Stimulated activated CD8-positive, alpha-beta memory T cell treated with anti-CD3 and anti-CD28 coated beads, Interleukin-7, amount 100 ng/mL, for 1 hour (primary cell): ENCODE results near the gene TMC4.

Experiments used
- DNase-seq, 2 donors: peaks; one replicate each; pipeline ENCODE4 v3.0.0-alpha.2; 2020; ENCODE audit warnings: low read depth in 2 of 2

TMC4 gene

DNA sequence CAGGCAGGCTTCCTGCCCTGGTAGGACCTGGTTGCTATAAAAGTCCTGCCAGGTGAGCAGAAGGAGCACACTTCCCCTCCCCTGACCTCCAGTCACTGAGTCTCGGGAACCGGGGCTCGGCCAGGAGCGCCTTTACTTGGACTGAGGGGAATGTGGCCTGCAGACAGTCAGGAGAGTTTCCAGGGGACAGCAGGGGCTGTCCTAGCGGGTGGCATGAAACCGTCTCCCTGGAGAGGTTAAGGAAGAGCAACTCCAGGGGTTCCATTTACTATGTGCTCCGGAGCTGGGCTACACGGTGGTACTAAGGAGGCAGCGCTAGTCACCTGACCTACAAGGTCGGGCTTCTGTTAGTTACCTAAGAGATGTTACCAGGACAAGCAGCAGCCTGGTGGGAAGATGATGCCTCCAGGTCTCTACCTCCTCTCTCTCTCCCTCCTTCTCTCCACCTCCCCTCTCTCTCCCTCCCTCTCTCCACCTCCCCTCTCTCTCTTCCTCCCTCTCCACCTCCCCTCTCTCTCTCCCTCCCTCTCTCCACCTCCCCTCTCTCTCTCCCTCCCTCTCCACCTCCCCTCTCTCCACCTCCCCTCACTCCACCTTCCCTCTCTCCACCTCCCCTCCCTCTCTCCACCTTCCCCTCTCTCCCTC lies 39.5 kb downstream of the TMC4 start:
- no peak for DNase-seq

DNA sequence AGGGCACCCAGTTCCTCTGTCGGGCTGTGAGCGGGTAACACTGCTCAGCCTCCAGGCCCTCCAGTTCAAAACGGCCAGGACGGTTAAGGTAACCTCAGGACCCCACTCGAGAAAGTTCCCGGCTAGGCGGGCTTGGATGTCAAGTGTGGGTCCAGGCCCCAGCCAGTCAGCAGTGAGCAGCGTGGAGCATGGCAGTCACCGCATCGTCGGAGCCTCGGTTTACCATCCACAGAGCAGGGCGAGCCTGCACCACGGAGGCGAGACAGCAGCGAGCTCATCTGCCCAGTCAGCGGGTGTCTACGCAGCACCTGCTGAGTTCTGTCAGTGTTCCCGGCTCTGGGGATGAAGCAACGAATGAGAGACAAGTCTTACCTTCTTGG lies 43.4 kb downstream of the TMC4 start:
- DNase-seq, result no peak

DNA sequence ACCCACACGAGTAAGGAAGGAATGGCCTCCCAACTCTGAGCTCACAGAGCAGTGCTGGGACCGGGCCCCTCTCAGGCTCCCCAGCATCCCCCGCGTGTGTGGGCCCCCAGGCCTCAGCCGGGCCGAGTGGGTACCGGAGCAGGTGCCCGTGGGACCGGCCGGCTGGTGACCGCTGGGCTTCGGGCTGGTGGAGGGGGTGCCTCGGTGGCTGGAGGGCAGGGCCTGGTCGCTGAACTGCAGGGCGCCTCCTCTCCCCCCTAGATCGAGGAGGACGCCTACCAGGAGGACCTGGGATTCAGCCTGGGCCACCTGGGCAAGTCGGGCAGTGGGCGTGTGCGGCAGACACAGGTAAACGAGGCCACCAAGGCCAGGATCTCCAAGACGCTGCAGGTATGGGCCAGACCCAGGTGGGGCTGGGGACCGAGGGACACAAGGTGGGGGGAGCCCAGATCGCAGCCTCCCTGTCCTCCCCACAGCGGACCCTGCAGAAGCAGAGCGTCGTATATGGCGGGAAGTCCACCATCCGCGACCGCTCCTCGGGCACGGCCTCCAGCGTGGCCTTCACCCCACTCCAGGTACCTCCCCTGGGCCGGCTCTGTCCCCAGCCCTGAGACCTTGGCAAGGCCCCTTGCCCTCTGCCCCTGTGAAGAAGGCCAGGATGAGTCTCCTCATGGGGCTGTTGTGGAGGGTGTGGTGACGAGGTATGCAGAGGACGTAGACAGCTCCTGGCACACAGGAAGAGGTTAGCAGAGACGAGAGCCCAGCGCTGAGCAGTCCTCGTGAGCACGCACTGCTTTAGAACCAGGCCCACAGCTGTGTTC lies 44.0 kb downstream of the TMC4 start:
- DNase-seq, result no peak

DNA sequence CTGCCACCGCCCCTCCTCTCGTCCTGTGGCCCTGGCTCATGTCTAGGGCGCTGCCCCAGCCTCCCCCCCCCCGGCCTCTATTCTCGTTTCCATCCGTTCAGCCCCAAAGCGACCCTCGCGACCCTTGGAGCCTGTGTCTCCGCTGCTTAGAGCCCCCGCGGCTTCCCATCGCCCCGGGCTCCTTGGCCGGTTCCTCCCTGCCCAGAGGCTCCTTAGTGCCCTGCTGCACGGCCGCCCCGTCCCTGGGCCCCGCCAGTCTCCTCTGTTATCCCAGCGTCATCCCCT lies 44.6 kb downstream of the TMC4 start:
- DNase-seq, result no peak

DNA sequence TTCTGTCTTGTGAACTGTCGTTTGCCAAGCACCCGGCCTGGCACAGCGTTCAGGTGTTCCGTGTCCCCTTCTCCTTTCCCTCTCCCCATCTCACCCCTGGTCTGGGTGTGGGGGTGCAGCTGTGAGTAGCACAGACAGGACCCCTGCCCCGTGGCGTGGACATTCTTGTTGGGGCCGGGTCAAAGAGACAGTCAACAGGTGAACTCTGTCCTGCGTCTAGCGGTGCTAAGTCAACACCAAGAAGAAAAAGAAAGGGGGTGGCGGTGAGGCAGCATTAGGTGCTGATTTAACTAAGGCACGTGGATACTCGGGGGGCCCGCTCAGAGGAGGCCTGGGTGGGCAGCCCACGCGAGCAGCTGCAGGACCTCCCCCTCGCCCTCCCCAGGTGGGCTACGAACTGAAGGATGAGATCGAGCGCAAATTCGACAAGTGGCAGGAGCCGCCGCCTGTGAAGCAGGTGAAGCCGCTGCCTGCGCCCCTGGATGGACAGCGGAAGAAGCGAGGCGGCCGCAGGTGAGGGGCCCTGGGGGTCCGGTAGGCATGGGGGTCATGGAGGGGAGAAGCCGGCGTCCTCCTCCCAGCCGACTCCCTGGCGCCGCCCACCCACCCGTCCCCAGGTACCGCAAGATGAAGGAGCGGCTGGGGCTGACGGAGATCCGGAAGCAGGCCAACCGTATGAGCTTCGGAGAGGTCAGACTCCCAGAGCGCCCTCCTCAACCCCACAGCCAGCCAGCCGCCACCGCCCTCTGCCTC lies 45.1 kb downstream of the TMC4 start:
- DNase-seq, result no peak

DNA sequence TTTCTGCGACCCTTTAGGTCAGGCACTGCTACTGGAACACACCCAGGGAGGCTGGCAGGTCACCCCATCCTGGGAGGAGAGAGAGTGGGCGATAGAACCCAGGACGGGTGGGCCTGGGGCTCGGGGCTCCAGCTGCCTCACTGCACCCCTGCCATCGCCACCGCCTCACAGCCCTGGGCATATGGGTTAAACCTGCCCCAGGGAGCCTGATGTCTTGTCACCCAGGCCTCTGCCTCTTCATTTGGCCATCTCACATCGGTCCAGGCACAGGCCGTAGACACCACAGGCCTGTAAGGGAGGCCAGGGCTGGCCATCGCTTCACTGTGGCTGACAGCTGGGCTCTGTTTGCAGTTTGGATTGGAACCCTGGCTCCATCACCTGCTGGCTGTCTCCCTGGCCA lies 47.2 kb downstream of the TMC4 start:
- DNase-seq, result no peak

DNA sequence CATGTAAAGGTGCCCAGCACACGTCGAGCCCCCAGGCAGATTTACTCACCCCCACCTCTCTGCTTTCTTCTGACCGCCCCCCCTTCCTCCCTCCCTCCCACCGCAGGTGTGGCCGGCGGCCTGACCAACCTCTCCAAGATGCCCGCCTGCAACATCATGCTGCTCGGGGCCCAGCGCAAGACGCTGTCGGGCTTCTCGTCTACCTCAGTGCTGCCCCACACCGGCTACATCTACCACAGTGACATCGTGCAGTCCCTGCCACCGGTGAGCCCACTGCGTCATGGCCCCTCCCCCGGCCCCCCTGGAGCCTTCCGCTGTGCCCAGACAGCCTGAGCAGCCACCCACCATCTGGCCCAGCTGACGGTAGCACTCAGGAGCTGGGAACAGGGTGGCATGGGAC lies 48.6 kb downstream of the TMC4 start:
- DNase-seq, result no peak

DNA sequence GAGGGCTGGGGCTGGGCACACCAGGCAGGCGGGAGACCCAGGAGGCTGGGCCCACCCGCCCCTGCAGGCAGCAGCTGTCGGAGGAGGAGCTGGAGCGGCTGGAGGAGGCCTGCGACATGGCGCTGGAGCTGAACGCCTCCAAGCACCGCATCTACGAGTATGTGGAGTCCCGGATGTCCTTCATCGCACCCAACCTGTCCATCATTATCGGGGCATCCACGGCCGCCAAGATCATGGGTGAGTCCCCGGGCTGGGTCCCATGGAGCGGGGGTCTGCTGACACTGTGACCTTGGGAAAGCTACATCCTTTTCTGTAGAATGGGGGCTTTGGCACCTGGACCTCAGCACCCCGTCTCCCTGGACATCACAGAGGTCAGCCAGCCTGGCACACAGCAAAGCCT lies 49.3 kb downstream of the TMC4 start:
- no peak for DNase-seq

DNA sequence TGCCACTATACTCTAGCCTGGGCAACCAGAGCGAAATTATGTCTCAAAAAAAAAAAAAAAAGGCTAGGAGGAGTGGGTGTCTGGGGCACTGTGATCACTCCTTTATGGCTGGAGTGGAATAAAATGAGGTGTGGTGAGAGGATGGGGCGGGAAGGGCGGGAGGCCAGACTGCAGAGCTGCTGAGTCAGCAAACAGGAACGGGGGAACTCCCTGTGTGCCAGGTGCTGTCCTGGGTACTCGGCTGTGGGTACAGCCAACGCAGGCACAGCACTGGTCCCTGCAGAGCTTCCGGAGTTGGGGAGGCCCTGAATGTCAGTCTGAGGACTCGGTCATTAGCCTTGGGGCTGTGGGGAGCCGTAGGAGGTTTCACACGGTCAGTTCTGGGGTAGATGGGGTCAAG lies 51.7 kb downstream of the TMC4 start:
- DNase-seq, result no peak

DNA sequence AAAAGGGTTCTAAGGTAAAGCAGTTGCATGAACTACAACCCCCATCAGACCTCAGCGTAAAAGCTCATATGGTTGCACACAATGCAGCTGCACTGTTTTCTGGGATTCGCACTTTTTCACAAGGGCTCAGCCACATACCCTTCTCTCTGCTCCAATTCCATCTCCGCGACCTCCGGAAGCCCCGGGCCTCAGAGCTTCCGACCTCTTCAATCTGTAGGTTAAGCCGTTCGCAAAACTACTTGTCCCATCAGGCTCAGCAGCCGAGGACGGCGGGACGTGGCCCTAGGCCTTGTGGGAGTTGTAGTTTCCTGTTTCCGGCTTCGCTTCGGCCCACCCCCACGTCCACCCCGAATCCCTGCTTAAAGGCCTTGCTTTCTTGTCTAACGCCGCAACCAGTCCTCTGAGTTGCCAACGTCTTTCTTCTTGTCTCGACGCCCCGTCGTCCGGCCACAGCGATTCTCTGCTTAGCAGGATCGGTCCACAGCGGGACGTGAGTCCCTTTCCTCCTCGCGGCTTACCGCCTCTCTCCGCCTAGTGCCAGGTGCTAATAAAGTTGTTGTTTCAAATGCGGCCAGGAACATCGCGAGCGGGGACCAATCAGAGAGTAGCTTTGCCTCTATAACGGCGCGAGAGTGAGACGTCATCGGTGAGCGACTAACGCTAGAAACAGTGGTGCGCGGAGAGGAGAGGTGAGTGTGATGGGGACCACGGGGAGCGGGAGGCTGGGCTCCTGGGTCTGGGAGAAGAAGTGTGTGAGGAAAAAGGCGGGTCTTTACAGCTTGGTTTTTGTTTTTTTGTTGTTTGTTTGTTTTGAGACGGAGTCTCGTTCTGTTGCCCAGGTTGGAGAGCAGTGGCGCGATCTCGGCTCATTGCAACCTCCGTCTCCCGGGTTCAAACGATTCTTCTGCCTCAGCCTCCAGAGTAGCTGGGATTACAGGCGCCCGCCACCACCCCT lies 57.6 kb downstream of the TMC4 start, which contains the start of the genes PRPF31 and TFPT:
PRPF31 (plus strand) TSS at position 646 of the 955 bp plus-strand sequence. CDS start 2,525 bp downstream, outside the sequence.
TFPT (minus strand) TSS at position 549 of the 955 bp plus-strand sequence; CDS start at position 161, 388 bp downstream.
- DNase-seq, result peak; percentile 93 to 94

DNA sequence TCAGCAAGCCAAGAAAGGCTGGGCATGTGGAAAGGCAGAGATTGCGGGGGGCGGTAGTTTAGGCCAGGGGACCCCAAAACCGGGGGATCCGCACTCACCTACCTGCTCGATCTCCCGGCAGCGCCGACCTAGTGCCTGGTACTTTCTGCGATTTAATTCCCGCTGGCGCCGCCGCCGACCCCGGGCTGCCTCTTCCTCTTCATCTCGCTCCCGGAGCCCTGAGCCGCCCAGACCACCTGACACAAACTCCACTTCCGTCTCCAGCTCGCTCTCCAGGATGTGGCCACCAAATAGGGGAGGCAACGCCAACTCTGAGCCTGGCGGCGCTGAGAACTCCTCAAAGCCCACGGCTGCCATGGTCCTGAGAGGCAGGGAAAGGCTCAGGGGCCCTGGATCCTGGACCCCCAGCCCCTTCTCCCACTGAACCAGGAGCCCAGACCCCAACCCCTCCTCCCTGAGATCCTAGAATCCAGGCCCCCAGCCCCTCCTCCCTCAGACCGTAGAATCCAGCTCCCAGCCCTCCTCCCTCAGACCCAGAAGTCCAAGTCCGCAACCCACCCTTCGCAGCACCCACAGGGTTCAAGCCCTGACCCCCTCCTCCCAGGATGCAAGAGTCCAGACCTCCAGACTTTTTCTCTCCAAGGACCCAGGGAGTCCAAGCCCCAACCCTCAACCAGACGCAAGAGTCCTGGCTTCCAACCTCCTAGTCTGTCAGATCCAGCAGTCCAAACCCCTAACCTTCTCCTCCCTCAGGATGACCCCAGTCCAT lies 58.4 kb downstream of the TMC4 start:
- DNase-seq, result no peak
